Pons (tissue), 1 donor: ENCODE results near the gene PRG2.

Experiments used
- DNase-seq: peaks from one replicate; pipeline ENCODE4 v3.0.0-alpha.2; 2016; ENCODE audit warnings: low spot score

PRG2 gene

DNA sequence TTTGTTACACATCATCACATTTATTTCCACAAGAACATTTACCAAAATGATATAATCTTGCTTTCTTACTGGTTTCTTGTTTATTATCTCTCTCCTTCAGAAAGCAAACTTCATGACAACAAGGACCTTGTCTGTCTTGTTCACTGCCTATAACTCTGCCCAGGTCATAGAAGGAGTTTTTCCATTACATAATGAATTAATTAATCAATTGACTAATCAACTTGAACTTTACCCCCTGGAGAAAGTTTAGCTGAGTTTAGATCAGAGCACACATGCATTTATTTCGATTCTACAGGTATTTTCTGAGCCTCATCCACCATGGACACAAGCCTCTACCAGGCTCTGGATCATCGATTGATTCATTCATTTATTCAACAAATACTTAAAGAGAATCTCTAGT lies 6.3 kb upstream of the PRG2 start:
- no peak for DNase-seq

DNA sequence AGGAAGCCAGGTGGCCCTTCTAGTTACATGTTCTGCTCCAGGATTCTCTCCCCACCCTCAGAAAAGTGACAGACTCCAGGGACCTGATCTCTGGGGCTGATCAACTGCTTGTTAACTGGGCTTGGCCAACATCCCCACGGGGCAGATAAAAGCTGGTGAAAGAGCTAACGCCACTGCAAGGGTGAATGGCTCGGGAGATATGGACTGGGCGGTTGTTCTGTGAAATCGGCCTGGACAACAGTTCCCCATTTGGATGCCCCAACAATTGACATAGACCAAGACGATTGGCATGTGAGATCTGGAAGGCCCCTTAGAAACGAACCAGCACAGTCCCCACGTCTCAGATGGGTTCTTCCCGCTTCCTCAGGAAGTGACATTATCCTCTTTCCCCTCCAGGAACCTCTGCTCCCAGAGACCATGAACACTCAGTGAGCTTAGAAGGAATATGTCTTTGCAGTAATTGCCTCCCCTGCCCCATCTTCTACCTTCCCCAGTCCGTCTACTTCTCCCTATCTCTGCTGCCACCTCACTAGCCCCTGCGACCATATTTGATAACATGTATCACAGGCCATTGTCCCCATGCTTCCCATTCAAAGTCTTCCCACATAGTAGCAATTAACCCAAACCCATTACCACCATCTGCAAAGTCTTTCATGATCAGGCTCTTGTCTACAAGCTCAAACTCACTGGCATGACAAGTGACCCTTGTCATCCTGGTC lies 5.6 kb upstream of the PRG2 start:
- no peak for DNase-seq

GRCh38 chr11:57394203-57394965 lies 3.9 kb upstream of the PRG2 start:
- no peak for DNase-seq

GRCh38 chr11:57392763-57393105 lies 2.3 kb upstream of the PRG2 start:
- DNase-seq, result no peak

GRCh38 chr11:57392066-57392762 lies 1.8 kb upstream of the PRG2 start:
- no peak for DNase-seq

GRCh38 chr11:57391539-57391938 lies 1.1 kb upstream of the PRG2 start:
- DNase-seq, result no peak

GRCh38 chr11:57391111-57391510 lies 661 bp upstream of the PRG2 start:
- no peak for DNase-seq

DNA sequence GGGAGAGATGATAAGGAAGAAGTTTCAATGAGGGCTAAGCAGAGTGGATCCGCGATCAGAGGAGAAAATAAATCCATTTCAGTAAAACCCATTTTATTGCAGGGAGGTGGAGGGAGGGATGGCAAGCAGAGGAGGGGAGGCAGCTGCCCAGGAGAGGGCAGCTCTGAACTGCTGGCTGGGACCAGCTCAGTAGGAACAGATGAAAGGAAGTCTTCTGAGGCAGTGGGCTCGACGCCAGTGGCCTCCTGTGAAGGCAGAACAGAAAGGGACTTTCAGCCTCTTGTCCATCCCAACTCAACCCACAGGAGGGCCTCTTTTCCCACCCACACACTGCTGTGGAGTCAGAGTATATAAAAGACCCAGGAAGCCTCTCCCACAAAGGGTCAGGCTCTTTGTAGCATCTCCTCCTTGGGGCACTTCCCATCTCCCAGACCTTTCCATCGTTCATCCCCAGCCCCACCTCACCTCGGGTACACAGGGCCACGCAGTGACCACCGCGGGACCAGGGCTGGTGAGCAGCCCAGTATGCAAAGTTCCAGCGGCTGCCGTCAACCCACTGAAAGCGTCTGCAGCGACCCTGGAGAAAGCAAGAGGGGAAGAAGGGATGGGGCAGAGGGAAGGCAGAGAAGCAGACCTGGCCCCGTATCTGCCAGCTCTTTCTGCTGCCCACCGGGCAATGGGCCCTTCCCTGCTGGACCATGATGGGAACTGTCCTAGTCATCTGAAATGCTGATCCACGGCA lies 3.0 kb downstream of the PRG2 start:
- DNase-seq, result peak; percentile 46

GRCh38 chr11:57386178-57386940 lies 4.1 kb downstream of the PRG2 start:
- no peak for DNase-seq

DNA sequence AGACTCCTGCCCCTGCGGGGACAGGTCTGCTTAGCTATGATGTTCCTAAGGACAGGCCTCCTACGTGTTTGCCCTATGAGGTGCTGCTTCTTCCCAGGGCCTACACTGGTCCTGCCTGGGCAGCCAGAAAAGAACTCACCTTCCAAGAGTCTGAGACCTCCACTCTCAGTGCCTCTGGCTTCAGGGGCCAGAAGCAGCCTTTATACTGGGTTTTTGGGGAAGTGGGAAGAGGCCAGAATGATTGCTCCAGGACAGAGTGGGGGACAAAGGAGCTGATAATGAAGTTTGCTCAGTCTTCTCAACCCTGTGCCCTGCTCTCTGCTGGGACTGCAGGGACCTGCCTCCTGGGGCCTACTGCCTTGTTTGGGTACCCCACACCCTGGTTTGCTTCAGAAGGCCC lies 9.5 kb downstream of the PRG2 start, which contains the start of gene PRG3:
Gene PRG3 (minus strand): TSS at position 176 of the 400 bp plus-strand sequence. CDS start 442 bp downstream, outside the sequence.
- no peak for DNase-seq

- no peak for DNase-seq
Measured at GRCh38 chr11:57379732-57380131, 10.7 kb downstream of the PRG2 start.

GRCh38 chr11:57378186-57378585 lies 12.3 kb downstream of the PRG2 start:
- DNase-seq, result no peak

- no peak for DNase-seq
Measured at GRCh38 chr11:57377107-57377506, 13.3 kb downstream of the PRG2 start.

GRCh38 chr11:57376095-57377090 lies 14.1 kb downstream of the PRG2 start:
- DNase-seq, result no peak

GRCh38 chr11:57375490-57375889 lies 15.0 kb downstream of the PRG2 start:
- no peak for DNase-seq

DNA sequence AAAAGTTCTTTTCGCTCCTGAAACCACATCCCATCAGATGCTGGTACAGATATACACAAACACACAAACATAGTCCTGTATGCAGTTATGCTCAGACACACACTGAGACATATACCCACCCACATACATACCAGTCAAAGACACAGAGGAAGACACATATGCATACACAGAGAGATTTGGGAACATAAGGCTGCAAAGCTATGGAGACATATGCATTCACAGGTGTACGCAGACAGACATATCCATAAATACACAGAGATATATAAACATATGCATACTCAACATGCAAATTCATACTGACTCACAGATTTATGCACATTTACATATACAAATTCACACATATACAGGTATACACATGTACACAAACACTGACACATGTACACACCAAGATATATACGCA lies 15.5 kb downstream of the PRG2 start:
- no peak for DNase-seq

- DNase-seq, result no peak
Measured at GRCh38 chr11:57373146-57373545, 17.3 kb downstream of the PRG2 start.

GRCh38 chr11:57370941-57371340 lies 19.5 kb downstream of the PRG2 start:
- no peak for DNase-seq

GRCh38 chr11:57370251-57370650 lies 20.2 kb downstream of the PRG2 start:
- DNase-seq, result no peak

- no peak for DNase-seq
Measured at GRCh38 chr11:57368845-57369232, 21.6 kb downstream of the PRG2 start.
